ENCODE measurements around the gene SOX2.

The SOX2 gene

DNA sequence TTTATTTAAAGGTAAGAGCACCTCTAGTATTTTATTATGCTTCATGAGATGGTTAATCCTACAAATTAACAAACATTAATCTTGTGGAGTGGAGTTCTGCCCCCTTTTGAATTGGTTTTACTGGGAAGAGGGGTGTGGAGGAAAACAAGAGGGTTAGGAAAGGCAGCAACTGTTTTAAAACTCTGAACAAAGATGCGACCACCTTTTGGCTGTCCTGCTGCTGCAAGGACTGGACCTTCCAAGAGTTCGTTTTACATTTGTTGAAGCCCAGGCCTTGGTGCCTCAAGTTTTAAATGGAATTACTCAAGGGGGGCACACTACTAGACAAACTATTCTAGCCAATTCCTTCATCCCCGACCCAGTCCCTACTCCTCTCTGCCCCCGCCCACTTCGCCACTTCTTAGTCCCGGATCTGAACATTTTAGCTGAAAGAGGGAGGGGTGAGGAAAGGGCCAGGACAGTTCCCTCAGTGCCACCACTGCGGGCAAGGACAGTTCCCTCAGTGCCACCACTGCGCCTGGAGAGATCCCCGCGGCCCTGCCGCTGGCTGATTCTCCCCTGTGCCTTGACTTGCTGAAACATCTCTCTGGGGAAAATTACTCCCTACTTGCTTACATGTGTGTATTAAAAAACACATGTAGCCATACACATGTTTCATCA is 11.2 kb downstream of the SOX2 start:
- DNase-seq (ENCODE audit: low read depth in 3 of 3), result no peak

DNA sequence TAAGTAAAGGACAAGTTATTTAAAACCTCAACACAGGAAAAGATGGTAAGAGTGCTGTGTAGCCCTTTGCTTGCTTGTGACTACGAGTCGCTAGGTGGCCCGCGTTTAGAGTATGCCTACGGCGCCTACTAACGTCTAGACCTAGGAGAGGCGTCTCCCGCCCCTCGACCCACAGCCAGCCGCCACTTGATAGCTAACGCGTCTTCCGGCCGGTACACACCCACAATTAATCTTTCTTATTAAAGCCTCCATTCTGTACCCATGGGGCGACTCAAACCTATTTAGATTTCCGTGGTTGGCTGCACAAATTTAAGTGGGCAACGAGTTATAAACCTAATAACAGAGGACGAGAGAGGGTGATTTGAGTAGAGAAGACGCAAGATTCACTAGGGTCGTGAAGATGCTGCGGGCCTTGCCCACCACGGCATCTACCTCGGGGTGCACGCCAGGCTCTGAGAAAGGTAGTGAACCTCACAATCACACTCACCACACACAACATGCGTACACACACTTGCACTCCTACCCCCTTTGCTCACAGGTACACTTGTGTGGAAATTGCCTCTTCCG is 12.0 kb downstream of the SOX2 start:
- no peak for DNase-seq (ENCODE audit: low read depth in 3 of 3)

DNA sequence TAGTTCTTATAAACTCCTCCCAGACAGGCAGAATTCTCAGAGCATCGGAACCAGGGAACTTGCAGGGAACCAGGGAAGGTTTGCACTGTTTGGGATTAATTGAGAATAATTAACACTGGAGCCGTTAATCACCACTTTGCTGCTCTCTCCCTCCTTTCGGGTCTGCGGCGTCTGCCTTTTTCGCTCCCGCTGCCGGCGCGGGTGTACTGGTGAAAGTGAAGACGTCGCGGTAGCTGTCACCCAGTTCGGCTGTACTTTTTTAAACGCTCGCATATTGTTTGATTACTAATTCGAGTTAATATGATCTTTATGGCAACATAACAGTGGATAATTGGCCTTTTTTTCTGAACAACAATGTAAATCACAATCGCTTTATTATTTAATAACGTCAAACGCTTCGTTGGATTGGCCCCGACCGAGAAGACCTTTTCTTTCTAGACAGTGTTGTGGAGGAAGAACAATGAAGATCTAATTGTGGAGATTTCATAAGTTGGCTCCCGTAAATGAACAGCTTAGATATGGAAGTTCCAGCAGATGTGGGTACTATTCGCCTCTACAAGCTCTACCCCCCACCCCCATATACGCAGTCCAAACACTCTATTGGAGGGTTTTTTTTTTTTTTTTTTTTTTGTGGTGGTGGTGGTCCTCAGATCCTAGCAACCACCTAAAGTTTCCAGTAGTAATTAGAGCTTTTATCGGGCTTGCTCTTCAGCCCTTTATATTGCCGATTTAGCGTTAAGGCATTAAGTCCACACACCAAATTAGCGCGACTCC is 12.7 kb downstream of the SOX2 start:
- no peak for DNase-seq (ENCODE audit: low read depth in 3 of 3)

DNA sequence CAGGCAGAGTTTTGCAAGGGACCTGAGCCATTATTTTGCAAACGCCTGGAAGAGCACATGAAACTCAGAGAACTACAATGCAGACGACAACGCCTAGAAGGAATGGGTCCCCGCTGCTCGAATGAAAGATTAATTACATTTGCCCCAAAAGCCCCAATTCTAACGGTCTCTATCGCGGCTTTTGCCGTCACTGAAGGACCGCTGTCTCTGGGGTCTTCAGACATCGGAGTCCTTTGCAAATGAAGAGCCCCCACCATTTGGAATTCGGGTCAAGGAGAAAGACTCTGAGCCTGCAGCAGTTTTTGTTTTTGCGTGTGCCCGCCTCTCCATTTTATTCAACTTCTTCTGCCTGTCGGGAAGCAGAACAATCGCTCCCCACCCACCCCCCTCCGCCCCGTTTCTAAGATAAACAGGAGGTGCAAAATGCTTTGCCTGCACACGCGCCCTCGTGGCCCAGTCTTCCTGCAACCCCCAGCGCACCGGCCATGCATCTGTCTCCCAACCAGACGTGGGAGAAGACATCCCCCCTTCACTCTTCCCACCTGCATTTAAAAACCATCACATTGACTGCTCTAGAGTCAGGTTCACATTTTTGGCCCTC is 13.5 kb downstream of the SOX2 start:
- no peak for DNase-seq (ENCODE audit: low read depth in 3 of 3)

DNA sequence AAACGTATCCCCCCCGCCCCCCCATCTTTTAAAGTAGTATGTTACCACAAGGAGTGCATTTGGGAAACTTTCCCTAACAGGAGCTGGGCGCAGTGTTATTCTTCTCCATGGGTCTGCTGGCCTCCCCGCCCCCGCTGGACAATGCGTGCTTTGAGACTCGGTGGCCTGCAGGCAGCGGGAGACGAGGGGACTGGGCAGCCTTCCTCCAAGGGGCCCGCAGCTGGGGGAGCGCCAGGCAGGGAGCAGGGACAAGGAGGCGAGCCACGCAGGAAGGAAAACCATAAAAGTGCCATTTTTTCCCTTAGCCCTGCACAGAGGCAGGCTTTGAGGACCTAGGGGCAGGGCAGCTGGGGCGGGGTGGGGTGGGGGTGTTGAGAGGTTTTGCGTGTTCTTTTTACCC is 14.1 kb downstream of the SOX2 start:
- no peak for DNase-seq (ENCODE audit: low read depth in 3 of 3)

DNA sequence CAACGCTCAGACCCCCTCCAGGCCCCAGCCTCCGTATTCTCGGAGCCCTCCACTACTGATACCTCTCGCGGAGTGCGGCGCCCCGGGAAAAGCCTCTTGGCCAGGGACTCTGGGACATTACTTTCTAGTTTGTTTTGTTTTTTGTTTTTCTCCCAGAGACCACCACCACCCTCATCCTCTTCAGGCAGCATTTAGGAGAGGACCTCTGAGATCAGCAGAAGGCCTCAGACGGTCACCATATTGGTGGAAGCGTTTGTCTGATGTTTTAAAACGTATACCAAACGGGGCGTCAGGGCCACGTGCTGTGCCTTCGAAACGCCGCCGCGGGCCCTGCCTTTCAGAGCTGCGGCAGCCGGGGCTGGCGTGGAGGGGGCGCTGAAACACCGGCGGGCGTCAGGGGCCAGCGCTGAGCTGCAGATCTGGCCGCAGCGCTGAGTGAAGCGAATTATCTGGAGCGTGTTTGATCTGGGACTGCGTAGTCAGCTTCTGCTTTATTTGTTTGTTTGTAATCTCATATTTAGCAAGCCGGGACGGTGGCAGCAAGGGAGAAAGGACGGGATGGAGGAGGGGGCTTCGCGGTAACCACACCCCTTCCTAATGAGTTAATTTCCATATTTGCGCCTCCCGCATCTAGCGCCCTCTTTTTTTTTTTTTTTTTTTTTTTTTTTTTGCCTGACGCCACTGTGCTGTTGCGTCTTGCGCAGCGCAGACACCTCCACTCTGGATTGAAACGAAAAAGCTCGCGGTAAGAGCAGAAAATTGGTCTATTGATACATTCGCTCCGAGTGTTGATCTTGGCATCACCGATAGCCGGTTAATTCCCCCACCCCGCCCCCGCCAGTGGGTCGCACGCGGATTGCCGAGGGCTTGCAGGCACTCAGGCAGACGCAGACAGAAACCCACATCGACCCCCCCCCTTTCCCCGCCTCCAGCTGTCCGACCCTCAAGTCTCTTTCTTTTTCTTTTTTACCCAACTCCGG is 14.9 kb downstream of the SOX2 start:
- no peak for DNase-seq (ENCODE audit: low read depth in 3 of 3)

DNA sequence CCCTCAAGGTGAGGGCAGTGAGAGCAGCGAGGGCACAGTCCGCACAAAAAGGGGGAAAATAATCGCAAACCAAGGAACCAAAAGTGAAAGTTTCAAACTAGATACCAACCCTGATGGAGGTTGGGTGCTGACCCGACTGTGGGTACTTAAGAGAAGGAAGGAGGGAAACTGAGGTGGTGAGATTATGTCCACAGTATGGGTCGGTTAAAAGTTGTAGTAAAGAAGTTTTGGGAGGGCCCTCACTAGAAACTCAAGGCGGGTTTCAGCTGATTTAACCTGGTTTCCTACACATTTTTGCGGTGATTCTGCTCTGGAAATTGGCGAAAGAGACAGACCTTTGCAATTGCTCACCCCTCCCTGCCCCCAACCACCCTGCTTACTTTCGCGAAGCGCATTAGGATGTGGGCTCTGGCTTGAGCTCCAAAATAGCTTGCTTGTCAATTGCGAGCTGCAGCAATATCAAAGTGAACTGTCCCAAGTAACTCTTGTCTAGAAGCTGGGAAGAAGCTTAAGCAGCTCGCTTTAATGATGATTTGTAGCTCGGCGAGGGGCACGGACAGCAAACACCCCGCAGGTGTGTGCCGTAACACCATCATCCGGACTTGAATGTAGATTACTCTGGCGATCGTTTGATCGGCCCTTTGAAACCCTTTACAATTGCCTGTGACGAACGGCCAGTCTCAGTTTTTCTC is 15.8 kb downstream of the SOX2 start:
- DNase-seq (ENCODE audit: low read depth in 3 of 3), result no peak

DNA sequence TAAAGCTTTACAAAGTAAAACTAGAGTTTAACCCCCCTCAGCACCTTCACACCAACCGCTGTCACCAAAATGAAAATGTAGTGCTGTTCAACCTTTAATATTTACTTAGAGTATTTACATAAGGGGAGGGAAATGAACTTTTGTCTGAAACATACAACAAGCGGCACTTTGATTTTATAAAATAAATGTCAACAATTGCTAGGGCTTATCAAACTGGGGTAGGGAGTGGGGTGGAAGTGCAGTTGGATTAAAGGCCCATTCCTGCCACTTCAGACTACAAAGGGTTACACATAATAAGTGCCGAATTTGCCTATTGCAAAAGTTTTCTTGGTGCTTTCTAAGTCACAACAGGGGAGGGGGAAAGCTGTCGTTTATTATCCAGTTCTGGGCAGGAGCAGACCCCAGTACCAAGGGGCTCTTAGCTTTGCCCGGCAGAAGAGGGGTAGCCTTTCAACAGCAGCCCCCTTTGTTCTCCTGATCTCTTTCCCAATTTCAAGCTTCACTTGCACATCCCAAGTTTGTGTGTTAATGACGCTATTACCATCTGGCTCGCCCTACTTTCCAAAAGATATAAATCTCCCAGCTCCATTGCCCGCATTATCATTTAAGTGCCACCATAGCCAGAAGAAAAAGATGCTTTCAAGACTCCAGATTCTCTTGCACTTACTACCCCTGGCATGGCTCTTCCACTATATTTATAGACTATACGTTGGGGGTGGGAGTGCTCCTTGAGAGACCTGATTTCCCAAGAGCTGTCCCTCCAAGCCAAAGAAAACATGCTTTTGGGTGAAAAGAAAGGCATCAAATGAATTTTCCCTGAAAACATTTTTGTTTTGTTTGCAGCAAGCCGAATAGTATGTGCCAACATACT is 17.0 kb downstream of the SOX2 start:
- no peak for DNase-seq (ENCODE audit: low read depth in 3 of 3)

DNA sequence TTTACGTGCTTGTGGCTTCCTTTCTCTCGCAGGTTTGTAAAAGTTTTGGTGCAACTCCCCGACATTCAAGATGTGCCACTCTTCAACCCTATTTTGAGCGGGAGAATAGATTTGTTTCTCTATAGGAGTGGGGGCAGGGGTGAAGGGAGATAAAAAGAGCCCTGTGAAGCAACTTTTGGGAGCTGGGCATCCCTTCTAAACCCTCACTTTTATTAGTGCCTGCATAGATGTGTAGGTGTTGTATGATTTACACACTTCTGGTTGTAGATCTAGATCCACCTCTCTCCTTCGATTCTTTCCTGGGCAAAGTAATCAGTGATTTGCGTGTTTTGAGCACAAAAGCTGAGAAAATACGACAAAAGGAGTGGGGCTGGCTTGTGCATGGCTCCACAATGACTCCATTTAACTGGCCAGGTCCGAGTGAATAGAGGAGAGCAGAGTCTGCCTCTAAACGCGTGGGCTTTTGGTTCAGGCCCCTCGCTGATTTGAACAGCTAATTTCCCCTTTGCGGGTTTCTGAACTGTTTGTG is 17.7 kb downstream of the SOX2 start:
- DNase-seq (ENCODE audit: low read depth in 3 of 3), result no peak

DNA sequence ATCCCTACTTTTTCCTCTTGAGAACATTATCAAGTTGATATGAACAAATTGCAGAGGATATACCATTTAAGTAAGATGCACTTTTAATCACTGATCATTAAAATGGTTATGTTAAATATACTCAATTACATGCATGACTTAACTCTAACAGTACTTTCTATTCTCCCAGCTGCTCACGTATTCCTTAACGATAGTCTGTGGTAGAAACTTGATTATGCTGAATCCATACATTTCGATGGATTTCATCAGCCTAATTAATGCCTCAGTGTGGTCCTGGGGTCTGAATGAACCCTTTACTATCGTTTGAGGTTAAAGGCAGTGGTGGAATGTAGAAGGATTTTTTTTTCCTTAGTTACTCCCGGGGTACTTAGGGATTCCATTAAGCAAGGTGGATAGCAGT is 18.6 kb downstream of the SOX2 start:
- no peak for DNase-seq (ENCODE audit: low read depth in 3 of 3)

DNA sequence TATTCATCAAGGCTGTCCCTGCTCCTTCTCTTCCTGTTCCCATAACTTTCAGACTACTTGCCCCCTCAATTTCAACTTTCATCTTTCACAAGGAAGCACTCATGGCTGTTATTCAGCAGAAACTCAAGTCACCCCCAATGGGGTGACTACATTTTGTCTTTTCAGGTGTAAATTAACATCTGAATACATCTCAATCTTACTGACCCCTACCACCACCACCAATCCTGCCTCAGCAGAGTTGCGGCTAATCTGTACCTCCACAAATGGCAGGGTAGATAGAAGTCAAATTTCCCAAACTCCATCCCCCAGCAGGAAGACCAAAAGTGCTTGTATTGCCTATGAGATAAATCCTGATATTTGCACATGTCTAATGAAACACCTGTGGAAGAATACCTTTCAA is 19.2 kb downstream of the SOX2 start:
- DNase-seq (ENCODE audit: low read depth in 3 of 3), result no peak

DNA sequence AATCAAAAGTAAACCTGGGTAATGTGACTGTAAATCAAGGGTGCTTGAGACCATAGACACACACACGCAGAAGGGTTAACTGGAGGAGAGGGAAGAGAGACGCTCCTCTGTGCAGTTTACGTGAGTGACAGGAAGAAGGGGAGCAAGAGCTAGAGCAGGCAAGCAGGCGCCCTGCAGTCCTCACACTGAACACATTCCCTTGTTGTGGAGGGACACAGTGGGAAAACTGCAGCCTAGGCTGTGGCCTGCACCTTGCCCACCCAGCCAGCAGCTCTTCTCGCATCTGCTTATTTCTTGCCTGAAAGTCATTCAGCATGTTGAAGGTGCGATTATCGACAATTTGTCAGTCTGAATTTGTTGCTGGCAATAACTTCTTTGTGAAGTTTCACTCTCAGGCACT is 24.2 kb downstream of the SOX2 start:
- no peak for DNase-seq (ENCODE audit: low read depth in 3 of 3)

DNA sequence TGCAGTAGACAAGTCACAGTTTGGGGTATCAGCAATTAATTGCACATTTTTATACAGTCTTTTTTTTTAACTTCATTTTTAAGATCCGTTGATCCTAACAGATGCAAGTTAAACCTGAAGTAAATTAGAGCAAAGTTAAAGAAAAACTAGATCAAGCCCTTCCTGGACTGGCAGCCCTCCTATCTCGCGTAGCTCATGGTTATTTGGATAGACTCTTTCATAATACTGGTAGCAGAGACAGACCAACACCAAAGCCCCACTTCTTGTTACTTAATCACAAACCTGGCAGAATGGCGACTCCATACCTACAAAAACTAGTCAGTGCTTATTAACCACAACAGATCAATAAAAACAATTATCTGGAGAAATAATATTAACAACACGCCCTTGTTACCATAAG is 26.8 kb downstream of the SOX2 start:
- DNase-seq (ENCODE audit: low read depth in 3 of 3), result no peak

DNA sequence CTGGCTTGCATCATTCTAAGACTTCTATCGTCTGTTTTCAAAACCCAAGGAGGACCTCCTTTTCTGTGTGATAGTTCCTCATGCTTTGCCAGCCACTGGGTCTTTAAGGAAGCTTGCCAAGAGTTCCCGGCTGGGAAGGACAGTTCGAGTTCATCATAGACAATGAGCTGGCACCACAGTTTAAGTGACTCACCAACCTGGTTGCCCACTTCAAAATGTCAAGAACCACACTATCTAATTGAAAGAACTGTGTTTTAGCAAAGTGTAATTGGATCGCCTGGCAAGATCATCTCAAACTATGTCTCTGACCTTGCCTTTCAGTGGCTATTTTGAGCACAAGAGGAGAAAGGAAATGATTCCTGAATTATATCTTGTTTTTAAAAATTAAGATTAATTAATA is 27.9 kb downstream of the SOX2 start:
- no peak for DNase-seq (ENCODE audit: low read depth in 3 of 3)

DNA sequence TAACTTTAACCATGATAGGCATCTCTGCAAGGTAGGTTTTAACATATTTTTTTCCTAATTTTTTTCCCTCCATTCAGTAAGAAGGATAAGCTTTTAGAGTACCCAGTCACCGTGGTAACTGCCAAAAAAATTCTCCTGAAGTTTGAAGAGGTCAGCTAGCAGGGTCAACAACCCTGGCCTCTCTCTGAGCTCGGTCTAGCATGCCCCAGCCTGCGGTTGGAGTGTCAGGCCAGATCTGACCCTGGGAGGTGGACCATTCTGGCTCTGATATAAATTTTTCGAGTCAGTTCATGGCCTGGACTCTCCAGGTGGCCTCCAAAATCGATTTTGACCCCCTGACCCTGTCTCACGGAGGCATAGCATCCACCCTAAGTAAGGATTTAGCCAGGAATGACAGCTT is 29.7 kb downstream of the SOX2 start:
- DNase-seq (ENCODE audit: low read depth in 3 of 3), result no peak

DNA sequence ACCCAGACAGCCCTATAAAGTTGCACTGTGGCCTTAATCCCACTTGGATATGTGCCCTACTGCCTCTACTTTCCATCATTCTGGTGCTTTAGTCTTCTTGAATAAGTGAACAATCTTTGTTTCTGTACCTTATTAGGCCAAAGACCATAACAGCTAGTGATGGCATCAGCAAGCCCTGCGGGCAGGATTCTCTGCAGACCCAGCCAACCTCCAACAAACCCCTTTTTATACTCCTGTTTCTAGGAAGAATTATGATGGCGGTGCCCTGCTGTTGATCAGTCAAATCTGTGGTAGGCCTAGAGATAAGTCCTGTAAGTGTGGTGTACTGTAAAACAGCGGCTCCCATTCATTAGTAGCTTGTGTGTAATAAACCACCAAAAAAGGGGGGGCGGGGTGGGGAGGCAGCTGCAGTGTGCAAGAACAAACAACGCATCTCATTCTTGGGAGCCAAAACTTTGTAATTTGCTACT is 40.5 kb downstream of the SOX2 start:
- no peak for DNase-seq (ENCODE audit: low read depth in 3 of 3)

DNA sequence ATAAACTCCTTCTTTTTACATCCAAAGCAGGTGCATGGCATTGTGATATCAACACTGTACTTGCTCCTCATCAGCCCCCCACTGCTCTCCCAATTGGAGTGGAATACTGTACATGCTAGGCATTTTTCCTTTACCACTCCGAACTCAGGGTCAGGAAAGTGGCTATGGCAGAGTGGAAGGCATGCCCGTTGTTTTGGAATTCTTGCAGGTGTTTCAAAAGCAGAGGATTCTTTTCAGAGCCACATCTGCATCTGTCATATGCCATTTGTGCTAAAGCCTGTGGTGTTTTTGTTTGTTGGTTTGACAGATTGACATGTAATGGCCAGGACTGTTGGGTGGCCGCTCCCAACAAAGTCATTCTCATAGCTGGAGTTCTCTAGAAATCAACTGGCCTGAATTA is 41.7 kb downstream of the SOX2 start:
- no peak for DNase-seq (ENCODE audit: low read depth in 3 of 3)

DNA sequence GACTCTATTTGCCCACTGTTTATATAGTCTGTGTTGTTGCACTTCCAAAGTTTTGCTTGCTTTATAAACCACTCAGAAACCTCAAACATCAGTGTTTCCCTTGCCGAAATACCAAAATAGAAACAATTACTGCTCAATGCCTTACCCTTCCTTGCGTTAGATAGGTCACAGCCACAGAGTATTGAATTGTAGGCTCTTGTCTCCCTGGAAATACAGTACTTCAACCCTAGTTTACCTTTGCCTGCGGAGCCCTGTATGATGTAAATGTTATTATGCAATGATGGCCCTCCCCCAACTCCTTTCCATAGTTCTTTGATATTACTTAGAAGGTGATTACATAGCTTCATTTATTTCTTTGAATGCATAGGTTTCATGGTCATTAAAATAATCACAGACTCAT is 44.2 kb downstream of the SOX2 start:
- no peak for DNase-seq (ENCODE audit: low read depth in 3 of 3)

DNA sequence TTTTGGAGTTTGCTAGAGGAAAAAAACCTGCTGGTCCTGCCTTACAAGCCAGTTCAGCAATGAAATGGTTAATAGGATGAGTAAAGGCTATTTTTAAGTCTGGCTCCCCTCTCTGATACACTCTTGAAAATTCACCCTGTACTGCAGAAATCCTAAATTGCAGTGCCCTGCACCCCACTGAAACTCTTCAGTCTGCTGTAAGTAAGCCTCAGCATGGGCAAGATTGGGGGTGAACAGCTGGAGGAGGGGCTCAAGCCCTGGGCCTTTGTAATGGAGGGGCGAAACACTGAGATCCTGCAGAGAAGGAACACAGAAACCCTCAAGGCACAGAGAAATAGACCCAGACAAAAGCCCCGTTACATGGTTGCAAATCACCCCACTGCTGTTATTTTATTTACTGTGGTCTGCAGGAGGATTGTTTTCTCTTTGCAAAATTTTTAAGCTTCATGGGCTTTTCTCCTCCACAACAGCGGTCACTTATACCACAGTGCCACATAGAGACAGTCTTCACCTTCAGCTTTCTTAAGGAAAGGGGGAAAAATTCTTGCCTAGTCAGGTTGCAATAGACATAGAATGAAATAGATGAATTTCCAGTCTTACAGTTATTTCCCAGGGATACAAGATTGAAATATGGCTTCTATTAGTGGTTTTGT is 45.0 kb downstream of the SOX2 start:
- no peak for DNase-seq (ENCODE audit: low read depth in 3 of 3)
